GM19025 (cell line): ENCODE measurements around the gene ULK3.
A peak's percentile ranks its signal among the peaks of the same experiment; 100 is the strongest.

Source experiments
- ATAC-seq: cut with Tn5 transposase; IDR thresholded peaks from one replicate; pipeline ENCODE4 v1.9.1; 2021; ENCODE audit warnings: mild to moderate bottlenecking, low read depth, moderate library complexity; ENCODE audit not compliant: unreplicated experiment

The ULK3 gene

DNA sequence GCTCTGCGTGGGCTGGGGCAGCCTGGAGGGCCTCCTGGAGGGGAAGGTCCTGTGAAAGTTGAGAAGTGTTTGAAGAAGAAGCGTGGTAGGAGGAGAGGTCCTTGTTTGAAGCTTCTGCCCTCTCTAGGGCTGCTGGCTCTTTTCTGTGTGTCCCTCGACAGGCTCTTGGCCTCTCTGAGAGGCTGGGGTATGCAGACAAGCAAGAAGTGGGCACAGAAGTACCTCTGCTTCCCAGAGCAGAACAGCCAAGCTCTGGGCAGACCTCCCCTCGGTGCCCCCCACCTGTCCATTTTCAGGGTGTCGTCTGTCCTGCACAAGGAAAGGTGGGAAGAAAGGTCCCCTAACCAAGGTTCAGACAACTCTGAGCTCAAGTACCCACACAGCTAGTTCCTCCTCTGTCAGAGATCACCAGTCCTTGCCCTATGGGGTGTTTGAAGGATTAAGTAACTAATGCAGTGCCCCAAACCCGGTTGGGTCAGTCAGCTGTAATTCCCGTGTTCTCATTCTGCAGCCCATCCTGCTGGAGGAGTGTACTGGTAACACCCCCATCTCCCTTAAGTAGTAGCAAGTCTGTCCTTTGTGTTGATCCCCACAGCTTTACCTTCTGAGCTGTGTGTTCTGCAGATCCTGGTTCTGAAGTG lies 54.8 kb downstream of the ULK3 start:
- ATAC-seq, result no peak

DNA sequence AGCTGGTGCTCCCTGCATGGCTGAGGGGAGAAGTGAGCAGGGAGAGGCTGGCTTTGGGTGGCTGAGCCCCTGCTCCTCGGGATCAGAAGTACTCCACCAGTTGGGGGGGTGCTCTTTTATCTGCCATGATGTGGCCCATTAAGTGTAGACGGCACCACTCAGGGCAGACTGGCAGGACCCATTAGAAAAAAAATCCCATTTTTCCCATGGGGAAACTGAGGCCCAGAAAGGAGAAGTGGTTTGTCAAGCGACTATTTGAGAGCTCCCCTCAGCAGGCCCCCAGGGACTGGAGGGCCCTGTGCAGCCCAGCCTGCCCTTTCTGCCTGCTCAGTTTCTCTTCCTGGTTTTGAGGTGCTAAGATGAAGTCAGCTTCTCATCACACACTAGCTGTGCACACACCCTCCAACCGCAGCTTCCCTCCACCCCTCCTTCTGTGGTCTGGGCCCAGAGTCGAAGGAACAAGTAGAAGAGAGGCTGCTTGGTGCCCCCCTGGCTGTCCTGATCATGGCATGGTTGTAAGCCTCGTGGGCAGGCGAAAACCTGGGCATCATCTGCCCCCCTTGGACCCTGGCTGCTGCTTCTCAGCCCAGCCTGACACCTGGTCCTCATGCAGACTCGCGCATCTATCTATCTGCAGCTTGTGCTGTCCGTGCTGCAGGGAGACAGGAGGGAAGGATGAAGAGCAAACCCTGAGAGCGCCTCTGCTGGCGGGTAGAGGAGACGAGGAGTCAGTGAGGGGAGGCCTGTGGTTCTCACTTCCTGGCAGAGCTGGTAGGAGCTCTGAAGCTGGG lies 55.5 kb downstream of the ULK3 start:
- peak; percentile 39 for ATAC-seq

DNA sequence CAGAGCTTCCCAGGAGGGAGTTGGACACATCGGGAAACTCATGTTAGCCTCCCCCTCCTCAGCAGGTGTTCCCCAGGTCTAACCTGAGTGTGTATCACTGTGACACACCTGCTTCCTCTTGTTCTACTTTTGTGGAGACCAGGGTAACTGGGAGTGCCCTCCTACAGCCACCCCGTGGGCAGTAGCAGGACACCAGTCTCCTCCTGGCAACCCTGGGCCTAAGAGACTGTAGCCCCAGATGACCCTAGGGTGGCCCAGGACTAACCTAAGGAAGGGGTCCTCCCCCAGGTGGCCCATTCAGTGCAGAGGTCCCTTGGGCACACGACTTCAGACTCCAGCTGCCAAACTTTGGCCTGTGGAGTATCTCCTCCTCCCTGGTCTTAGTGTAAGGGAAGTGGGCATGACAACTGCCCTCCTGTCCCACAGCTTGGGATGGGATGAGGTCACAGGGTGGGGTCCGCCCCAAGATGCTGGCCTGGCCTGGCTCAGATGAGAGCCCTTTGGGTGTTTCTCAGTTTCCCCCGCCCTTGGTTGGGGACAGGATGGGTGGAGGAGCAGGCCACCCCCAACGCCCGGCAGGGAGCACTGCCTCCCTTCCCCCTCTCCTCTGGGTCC lies 56.3 kb downstream of the ULK3 start:
- ATAC-seq, result no peak
